GM12875 (cell line): ENCODE data around the gene AP1M2.

Experiments used
- H3K4me3 ChIP-seq: one replicate; pipeline ENCODE4 v1.5.1; 2011; ENCODE audit warnings: low read depth, low read length, control low read depth
- CTCF ChIP-seq: IDR thresholded peaks from 2 replicates; pipeline ENCODE4 v1.5.1; 2011; ENCODE audit warnings: low read depth, mild to moderate bottlenecking, control low read depth, inconsistent platforms, low read length, moderate library complexity, borderline replicate concordance; ENCODE audit not compliant: insufficient read depth

AP1M2 gene

GRCh38 chr19:10567656-10568055, 19.5 kb downstream of the AP1M2 start:
- TF ChIP-seq CTCF: no peak
- H3K4me3 ChIP-seq: peak overlapping the region; percentile 71

GRCh38 chr19:10566658-10567410, 20.3 kb downstream of the AP1M2 start:
- TF ChIP-seq CTCF: no peak
- peak overlapping the region; percentile 24 for H3K4me3 ChIP-seq

DNA sequence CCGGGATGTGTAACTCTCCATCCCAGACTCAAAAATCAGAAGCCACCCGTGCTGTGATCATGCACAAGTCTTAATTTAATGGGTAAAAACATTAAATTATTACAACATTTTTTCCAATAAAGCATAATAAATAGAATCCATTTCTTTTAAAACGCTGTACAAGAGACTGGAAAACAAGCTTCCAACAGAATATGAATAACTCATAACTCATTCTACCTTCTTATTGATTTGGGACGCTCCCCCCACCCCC, 20.8 kb downstream of the AP1M2 start:
- no peak for TF ChIP-seq CTCF
- H3K4me3 ChIP-seq: peak overlapping the region; percentile 91

DNA sequence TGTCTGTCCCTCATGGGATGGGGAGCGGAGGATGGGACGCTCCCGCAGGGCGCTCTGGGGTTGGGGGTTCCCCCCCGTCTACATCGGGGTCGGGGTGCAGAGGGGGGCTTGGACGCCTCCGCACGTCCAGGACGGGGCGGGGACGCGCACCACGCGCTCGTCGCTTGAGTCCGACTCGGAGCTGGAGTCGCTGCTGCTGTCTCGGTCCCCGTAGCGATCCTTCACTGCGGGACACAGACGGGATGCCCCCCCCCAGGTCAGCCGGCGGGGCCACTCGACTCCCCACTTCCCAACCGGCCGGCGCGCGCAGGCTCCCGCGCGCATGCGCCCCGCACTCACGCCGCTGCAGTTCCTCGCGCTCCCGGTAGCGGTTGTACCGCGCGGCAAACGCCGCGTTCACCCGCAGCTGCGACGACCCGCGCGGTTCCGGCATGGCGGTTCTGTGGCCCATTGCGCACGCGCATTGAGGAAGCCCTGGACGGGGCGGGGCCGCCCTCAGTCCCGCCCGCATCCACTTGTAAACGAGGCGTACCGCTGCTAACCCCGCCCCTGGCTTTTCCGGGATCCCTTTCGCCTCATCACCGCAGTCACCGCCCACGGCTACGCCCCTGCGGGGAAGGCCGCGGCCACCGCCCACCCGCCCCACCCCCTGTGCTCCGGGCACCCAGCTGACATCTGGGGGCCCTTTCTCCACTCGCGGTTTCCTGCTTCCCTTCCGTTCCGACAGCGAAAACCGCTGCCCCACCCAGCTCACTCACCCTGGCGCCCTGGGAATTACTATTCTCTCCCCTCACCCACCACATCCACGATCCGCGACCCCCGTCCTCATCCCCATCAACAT, 21.3 kb downstream of the AP1M2 start, which contains the start of gene KRI1:
TSS of gene KRI1 (minus strand) at position 444 of the 841 bp plus-strand sequence. CDS start at position 433, 11 bp downstream.
- peak within 1 kb of the TSS; percentile 91 for H3K4me3 ChIP-seq
- TF ChIP-seq CTCF: peak; percentile 51

DNA sequence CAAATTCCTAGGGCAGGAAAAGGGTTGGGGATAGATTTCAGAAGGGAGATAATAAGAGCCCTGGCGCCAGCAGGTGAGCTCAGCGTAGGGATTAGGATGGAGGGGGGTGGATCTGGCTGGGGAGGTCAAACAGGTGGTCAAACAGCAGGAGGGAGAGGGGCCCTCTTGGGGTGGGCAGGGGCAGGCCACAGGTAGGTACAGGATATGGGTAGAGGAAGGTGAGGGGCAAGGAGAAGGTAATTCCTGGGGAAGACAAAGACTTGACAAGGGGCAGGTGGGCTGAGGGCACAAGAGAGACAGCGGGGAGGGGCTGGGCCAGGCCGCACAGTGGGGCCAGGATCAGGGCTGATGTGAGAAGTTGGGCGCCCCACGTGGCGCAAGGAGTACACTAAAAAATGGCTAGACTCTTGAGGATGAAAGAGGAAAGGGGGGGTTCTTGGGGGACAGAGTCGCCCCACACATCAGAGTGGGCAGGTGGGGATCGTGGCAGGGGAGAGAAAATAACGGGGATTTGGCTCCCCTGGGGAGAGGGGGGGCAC, 22.0 kb downstream of the AP1M2 start:
- peak overlapping the region; percentile 91 for H3K4me3 ChIP-seq
- peak; percentile 53; the same call in 1 of the 2 replicates for TF ChIP-seq CTCF

DNA sequence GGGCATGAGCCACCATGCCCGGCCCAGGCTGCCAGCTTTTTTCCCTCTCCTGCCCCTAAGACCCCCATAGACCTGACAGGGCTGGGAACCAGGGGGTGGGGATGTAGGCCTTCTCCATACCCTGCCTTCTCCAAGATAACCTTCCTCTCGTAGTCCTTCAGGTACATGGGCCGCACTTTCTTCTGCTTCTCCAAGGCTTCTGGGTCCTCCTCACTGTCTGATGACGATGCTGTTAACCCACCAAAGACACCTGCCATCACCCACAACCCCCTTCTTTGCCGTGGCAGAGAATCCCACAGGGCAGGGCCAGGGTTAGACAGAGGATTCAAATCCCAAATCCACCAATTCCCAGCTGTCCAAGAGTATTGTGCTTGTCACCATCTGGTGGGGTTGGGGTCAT, 24.5 kb downstream of the AP1M2 start:
- TF ChIP-seq CTCF: no peak
- H3K4me3 ChIP-seq: no peak overlapping the region

DNA sequence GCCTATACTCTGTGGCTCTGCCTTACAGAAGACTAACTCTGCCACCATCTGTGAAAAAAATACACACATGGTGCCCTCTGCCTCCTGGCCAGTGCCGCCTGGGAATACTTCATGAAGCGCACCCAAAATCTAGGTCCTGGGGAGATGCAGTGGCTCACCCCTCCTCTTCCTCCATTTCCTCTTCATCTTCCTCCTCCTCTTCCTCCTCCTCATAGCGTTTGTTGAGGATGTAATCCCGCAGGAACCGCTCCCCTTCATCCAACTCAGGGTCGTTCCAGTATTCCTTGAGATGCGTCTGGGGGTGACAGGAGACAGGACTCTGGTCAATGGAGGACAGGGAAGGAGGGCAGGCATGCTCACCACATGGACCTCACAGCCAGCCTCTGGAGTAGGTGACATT, 27.0 kb downstream of the AP1M2 start:
- no peak overlapping the region for H3K4me3 ChIP-seq
- TF ChIP-seq CTCF: no peak
